Stimulated activated CD8-positive, alpha-beta memory T cell treated with anti-CD3 and anti-CD28 coated beads, Interleukin-15, amount 100 ng/mL, for 1 hour (primary cell): ENCODE measurements around the gene RASA3.
"Not testable (repeated sequence)": the region's sequence is repeated elsewhere in the genome, so short reads cannot be mapped to it uniquely, and the experiment has no call there.

Experiments used
- DNase-seq: peaks from one replicate; pipeline ENCODE4 v3.0.0-alpha.2; 2020; ENCODE audit warnings: low read depth

RASA3 gene

GRCh38 chr13:114132419-114133121 is at the start of gene RASA3:
RASA3 (minus strand) TSS chr13:114132623; CDS start chr13:114132489, 134 bp downstream.
- no peak for DNase-seq

GRCh38 chr13:114179087-114179658 is 46.8 kb upstream of the RASA3 start, which contains the start of gene CFAP97D2:
CFAP97D2 (plus strand) TSS chr13:114179257; CDS start chr13:114179331, 74 bp downstream.
- DNase-seq = no peak

- no peak for DNase-seq
Measured at GRCh38 chr13:114177245-114178010, 45.0 kb upstream of the RASA3 start.

DNA sequence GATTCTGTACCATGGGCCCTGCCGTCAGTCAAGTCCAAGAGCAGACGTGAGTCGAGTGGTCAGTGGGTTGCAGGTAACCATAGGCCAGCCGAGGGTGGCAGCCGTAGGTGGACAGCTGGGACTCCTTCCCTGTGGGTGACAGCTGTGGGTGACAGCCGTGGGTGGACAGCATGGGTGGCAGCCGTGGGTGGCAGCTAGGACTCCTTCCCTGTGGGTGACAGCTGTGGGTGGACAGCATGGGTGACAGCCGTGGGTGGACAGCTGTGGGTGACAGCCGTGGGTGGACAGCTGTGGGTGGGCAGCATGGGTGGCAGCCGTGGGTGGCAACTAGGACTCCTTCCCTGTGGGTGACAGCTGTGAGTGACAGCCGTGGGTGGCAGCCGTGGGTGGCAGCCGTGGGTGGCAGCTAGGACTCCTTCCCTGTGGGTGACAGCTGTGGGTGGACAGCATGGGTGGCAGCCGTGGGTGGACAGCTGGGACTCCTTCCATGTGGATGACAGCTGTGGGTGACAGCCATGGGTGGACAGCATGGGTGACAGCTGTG is 44.0 kb upstream of the RASA3 start:
- DNase-seq = not testable (repeated sequence)

- DNase-seq = no peak
Measured at GRCh38 chr13:114174529-114174961, 42.1 kb upstream of the RASA3 start.

GRCh38 chr13:114173745-114174144 is 41.3 kb upstream of the RASA3 start:
- DNase-seq = no peak

DNA sequence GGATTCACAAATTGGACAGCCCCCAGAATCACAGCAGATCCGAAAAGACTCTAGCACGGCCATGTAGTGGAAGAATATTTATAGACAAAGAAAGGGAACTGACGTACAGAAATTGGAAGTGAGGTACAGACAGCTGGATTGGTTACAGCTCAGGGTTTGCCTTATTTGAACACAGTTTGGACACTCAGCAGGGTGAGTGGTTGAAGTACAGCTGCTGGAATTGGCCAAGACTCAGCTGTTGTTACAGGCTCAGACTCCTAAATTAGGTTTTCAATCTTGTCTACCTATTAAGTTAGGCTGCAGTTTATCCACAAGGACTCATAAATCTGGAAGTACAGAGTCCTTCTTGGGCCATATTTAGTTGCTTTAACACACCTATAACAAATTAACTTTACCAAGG is 40.8 kb upstream of the RASA3 start:
- no peak for DNase-seq

GRCh38 chr13:114167885-114168284 is 35.5 kb upstream of the RASA3 start:
- no peak for DNase-seq

DNA sequence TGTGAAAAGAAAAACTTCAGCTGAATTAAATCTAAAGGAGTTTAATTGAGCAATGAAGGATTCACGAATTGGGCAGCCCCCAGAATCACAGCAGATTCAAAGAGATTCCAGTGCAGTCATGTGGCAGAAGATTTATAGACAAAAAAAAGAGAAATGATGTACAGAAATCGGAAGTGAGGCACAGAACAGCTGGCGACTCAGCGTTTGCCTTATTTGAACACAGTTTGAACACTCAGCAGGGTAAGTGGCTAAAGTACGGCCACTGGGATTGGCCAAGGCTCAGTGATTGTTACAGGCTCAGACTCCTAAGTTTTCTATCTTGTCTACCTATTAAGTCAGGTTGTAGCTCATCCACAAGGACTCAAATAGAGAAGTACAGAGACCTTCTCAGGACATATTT is 35.0 kb upstream of the RASA3 start:
- no peak for DNase-seq

DNA sequence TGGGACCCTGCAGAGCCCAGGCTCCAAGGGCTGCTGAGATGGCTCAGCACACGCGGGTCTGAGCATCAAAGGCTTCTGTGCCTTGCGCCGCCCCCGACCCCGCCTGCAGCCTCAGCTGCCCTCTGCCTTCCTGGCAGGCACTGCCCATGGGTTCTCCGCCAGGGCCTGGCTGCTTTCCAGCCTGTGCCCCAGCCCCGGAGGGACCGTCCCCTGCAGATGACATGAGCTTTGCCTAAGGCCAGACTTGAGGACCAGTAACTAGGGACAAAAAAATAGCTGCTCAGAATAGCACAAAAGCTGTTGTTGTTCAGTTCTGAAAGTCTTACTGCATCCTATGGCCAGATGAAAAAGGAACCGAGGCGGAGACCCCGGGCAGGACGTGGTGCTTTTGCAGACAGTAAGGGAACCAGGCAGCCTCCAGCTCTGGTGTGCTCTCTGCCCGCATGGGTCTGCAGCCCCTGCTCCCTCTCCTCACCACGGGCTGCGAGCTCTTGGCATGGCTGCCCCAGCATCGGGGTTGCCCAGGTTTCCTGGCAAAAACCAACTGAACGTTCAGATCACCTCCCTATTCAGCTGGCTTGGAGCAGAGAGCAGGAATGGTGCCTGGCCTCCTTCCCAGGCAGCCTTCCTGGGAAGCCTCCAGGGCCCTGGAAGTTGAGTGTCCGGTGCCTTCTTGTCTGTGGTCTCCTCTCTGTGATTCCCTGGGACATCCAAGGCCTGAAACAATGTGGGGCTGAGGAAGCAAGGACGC is 34.1 kb upstream of the RASA3 start:
- no peak for DNase-seq

DNA sequence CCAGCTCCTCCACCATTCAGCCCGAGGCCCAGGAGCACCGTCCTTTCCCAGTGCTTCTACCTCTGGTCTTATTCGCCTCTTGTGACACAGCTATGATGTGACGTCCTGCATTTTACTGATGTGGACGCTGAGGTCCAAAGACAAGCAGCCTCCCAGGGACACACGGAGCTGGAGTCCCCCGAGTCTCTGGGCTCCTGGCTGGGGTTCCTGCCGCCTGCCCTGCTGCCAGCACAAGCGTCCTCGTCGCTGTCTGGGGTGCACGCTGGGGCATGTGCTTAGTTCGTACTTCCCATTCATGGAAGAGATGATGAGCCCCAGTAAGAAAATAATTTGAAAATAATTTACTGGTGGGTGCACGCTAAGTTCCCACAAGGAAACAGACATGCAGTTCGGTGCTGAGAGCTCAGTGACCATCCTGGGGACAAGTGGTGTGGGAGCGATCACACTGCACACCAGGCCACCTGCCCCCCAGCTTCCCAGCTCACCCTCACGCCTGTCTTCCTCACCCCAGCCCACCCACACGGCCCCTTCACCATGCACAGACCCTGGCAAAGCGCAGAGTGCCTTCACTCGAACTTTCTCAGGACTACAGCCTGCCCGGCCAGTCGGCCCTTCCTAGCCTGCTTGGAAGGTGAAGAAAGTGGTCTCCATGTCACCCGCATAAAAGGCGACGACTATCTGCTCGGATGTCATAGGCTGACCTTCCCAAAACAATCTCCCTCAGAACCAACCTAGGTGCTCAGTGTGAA is 32.4 kb upstream of the RASA3 start:
- no peak for DNase-seq

GRCh38 chr13:114164053-114164452 is 31.6 kb upstream of the RASA3 start:
- no peak for DNase-seq

DNA sequence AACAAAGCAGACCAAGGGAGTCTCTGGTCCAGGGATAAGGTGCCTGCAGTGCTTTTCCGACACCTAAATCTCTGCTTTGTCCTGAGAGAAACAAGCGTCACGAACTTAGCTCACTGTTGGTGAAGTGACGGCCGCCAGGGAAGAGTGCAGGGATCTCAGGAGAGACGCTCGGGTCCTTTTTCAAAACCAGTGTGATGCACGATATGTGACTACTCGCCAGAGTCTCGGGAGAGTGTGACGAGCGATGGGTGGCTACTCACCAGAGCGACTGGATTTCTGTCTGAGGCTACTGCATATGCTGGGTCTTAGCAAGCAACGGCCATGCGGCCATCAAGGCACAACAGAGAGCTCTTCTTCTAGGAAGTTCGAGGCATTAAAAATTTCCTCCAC is 30.1 kb upstream of the RASA3 start:
- no peak for DNase-seq

- no peak for DNase-seq
Measured at GRCh38 chr13:114161644-114162532, 29.5 kb upstream of the RASA3 start.

DNA sequence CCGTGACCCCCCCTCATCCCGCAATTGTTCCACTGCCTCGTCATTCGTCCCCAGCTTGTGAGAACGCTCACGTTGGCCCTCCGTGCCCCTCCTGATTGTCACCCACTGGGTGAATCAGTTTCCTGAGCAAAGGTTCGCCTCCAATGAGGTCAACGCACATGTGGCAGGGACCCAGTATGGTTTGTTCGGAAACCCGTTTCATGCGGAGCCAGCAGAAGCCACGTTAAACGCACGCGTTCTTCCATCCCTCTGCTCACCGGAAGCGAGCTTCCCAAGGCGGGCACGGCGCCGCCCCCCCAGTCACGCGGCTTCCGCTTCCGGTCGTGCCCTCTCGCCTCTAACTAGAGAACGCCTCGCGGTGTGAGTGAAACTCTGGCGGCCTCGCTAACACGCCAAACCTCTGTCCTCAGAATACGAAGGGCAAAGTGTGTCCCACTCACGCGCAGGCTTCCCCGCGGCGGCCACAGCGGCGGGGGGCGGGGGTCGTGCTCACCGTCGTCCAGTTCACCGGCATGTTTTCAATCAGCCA is 28.7 kb upstream of the RASA3 start:
- DNase-seq = no peak

DNA sequence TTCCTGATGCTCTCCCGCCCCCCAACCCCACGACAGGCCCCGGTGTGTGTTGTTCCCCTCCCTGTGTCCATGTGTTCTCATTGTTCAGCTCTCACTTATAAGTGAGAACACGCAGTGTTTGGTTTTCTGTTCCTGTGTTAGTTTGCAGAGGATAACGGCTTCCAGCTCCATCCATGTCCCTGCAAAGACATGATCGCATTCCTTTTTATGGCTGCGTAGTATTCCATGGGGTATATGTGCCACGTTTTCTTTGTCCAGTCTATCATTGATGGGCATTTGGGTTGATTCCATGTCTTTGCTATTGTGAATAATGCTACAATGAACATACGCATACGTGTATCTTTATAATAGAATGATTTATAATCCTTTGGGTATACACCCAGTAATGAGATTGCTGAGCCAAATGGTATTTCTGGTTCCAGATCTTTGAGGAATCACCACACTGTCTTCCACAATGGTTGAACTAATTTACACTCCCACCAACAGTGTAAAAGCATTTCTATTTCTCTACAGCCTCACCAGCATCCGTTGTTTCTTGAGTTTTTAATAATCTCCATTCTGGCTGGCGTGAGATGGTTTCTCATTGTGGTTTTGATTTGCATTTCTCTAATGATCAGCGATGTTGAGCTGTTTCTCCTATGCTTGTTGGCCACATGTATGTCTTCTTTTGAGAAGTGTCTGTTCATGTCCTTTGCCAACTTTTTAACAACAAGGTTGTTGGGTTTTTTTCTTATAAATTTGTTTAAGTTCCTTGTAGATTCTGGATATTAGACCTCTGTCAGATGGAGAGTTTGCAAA is 26.6 kb upstream of the RASA3 start:
- DNase-seq = not testable (repeated sequence)

GRCh38 chr13:114157869-114158495 is 25.6 kb upstream of the RASA3 start:
- no peak for DNase-seq
